ENCODE measurements around the gene TRPM8.

TRPM8 gene

GRCh38 chr2:234026693-234027254 is 109.6 kb downstream of the TRPM8 start:
- Histone ChIP-seq H3F3A (ENCODE audit: insufficient read depth, low read length) (no peaks in the 10 kb centered on the region), H3K27me3 (ENCODE audit: insufficient read depth, low read length) (peaks cover 5% of the 10 kb centered on the region; the same call in 1 of the 2 replicates), H3K36me3 (ENCODE audit: insufficient read depth, low read length) (no peaks in the 10 kb centered on the region), H2AFZ (ENCODE audit: low read length) (no peak overlapping the region), H3K4me3 (ENCODE audit: low read depth, low read length, poor library complexity, severe bottlenecking) (no peak overlapping the region), H4K20me1 (ENCODE audit: insufficient read depth, low read length) (no peaks in the 10 kb centered on the region), H3K9me3 (ENCODE audit: low read length) (no peaks in the 10 kb centered on the region), H3K27ac (ENCODE audit: low read depth, low read length, poor library complexity, severe bottlenecking) (no peak overlapping the region), H3K4me2 (ENCODE audit: low read length) (no peak overlapping the region), H3K9ac (ENCODE audit: low read length) (no peak overlapping the region), H3K9me2 (ENCODE audit: low read depth, low read length) (no peaks in the 10 kb centered on the region), H3K79me2 (ENCODE audit: insufficient read depth, low read length) (no peaks in the 10 kb centered on the region), H3K4me1 (ENCODE audit: insufficient read depth, low read length, severe bottlenecking) (no peaks in the 10 kb centered on the region)
- TF ChIP-seq EZH2 (IDR thresholded peaks at IDR 0.05; ENCODE audit: borderline replicate concordance, low read length) (no peak), CTCF (IDR thresholded peaks at IDR 0.05; ENCODE audit: low read length) (no peak)

- H3K9me2 ChIP-seq (ENCODE audit: low read depth, low read length), result no peaks in the 10 kb centered on the region
- H2AFZ ChIP-seq (ENCODE audit: low read length), result no peak overlapping the region
- no peaks in the 10 kb centered on the region for H4K20me1 ChIP-seq (ENCODE audit: insufficient read depth, low read length)
- H3K9me3 ChIP-seq (ENCODE audit: low read length), result no peaks in the 10 kb centered on the region
- peaks cover 5% of the 10 kb centered on the region; the same call in 1 of the 2 replicates for H3K27me3 ChIP-seq (ENCODE audit: insufficient read depth, low read length)
- H3K4me3 ChIP-seq (ENCODE audit: low read depth, low read length, poor library complexity, severe bottlenecking), result no peak overlapping the region
- no peaks in the 10 kb centered on the region for H3K36me3 ChIP-seq (ENCODE audit: insufficient read depth, low read length)
- H3K9ac ChIP-seq (ENCODE audit: low read length), result no peak overlapping the region
- H3F3A ChIP-seq (ENCODE audit: insufficient read depth, low read length), result no peaks in the 10 kb centered on the region
- no peak overlapping the region for H3K4me2 ChIP-seq (ENCODE audit: low read length)
- H3K4me1 ChIP-seq (ENCODE audit: insufficient read depth, low read length, severe bottlenecking), result no peaks in the 10 kb centered on the region
- H3K79me2 ChIP-seq (ENCODE audit: insufficient read depth, low read length), result no peaks in the 10 kb centered on the region
- TF ChIP-seq EZH2 (IDR thresholded peaks at IDR 0.05; ENCODE audit: borderline replicate concordance, low read length), result no peak
- no peak for TF ChIP-seq CTCF (IDR thresholded peaks at IDR 0.05; ENCODE audit: low read length)
- H3K27ac ChIP-seq (ENCODE audit: low read depth, low read length, poor library complexity, severe bottlenecking), result no peak overlapping the region
These were observed 110.5 kb downstream of the TRPM8 start for GRCh38 chr2:234027641-234028040.

GRCh38 chr2:234029150-234029733 is 112.1 kb downstream of the TRPM8 start:
- Histone ChIP-seq H3F3A (ENCODE audit: insufficient read depth, low read length) (no peaks in the 10 kb centered on the region), H3K4me3 (ENCODE audit: low read depth, low read length, poor library complexity, severe bottlenecking) (no peak overlapping the region), H3K9ac (ENCODE audit: low read length) (no peak overlapping the region), H3K79me2 (ENCODE audit: insufficient read depth, low read length) (no peaks in the 10 kb centered on the region), H4K20me1 (ENCODE audit: insufficient read depth, low read length) (no peaks in the 10 kb centered on the region), H3K4me1 (ENCODE audit: insufficient read depth, low read length, severe bottlenecking) (no peaks in the 10 kb centered on the region), H3K4me2 (ENCODE audit: low read length) (no peak overlapping the region), H3K9me2 (ENCODE audit: low read depth, low read length) (no peaks in the 10 kb centered on the region), H3K9me3 (ENCODE audit: low read length) (0 out of 2 replicates have a peak, but pooled peaks cover 3% of the 10 kb centered on the region), H3K27me3 (ENCODE audit: insufficient read depth, low read length) (peaks cover 5% of the 10 kb centered on the region; the same call in 1 of the 2 replicates), H3K36me3 (ENCODE audit: insufficient read depth, low read length) (no peaks in the 10 kb centered on the region), H2AFZ (ENCODE audit: low read length) (no peak overlapping the region), H3K27ac (ENCODE audit: low read depth, low read length, poor library complexity, severe bottlenecking) (no peak overlapping the region)
- TF ChIP-seq EZH2 (IDR thresholded peaks at IDR 0.05; ENCODE audit: borderline replicate concordance, low read length), result no peak
- TF ChIP-seq CTCF (IDR thresholded peaks at IDR 0.05; ENCODE audit: low read length), result no peak
